ENCODE measurements around the gene F2RL1. TPM values are rescaled to one million over a fixed set of nuclear protein-coding genes. Genes with fewer than 3 reads are reported as not detected.

The F2RL1 gene
- total and polyA plus RNA-seq, 2 of the 13 experiments (the other 11 are each of a cell fraction or from before 2014, with no cell fraction given), result 9.9 to 23.0 TPM

DNA sequence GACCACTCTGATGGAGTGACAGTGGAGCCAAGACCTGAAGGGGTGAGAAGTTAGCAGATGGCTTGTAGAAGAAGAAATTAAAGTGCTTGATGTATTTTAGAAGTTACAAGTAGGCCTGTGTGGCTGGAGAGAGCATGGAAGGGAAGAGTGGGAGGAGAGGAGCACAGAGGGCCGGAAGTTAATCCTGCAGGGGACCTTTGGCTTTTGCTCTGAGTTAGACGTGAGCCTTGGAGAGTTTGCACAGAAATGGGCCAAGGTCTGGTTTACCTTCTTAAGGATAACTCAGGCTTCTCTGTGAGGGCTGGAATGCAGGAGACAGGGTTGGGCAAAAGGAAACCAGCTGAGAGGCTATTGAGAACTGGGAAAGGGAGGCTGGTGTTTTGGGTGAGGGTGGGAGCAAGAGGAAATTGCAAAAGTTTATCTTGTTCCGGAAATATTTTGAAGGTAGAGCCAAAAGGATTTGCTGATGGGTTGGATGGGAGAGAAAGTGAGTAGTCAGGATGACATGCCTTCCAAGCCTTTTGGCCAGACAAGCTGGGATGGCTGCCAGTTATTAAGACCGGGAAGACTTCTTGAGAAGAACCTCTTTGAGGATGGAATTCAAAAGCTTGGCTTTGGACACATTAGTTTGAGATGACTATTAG, 17.5 kb upstream of the F2RL1 start (continued):
- TF ChIP-seq, protein P1, sequence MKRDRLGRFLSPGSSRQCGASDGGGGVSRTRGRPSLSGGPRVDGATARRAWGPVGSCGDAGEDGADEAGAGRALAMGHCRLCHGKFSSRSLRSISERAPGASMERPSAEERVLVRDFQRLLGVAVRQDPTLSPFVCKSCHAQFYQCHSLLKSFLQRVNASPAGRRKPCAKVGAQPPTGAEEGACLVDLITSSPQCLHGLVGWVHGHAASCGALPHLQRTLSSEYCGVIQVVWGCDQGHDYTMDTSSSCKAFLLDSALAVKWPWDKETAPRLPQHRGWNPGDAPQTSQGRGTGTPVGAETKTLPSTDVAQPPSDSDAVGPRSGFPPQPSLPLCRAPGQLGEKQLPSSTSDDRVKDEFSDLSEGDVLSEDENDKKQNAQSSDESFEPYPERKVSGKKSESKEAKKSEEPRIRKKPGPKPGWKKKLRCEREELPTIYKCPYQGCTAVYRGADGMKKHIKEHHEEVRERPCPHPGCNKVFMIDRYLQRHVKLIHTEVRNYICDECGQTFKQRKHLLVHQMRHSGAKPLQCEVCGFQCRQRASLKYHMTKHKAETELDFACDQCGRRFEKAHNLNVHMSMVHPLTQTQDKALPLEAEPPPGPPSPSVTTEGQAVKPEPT (CRISPR knock-in tag; IDR thresholded peaks at IDR 0.05; ENCODE audit: low read depth), result no peak
- TF ChIP-seq CAMTA2 (CRISPR knock-in tag; IDR thresholded peaks at IDR 0.05; ENCODE audit: borderline replicate concordance), result no peak

DNA sequence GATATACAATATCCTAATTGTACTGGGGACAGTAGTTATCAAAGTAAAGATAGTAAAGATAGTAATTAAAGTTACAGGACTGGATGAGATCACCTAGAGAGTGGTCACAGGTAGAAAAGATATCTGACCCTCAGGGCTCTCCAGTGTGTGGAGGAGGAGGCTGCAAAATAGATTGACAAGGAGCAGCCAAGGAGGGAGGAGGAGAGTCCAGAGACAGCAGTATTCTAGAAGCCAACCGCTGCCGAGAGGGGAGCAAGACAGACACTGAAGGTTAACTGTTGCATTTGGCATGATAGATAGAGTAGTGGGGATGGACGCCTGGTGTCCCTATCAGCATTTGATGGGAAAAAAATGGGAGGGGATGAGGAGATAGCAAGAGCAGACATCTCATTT, 17.0 kb upstream of the F2RL1 start:
- intact Hi-C loops (cut with micrococcal nuclease; ENCODE audit: unreplicated experiment) (no loop called here), in situ Hi-C loops (cut with HindIII; ENCODE audit: extremely low pct_ligation_motif_present, low pct_unique_long_range_greater_than_20kb) (no loop called here)
- Histone ChIP-seq H3K27me3 (ENCODE audit: control insufficient read depth in 1 of 2, insufficient read depth in 2 of 2, low read length in 2 of 2) (no peaks in the 10 kb centered on the region), H3K9me3 (ENCODE audit: low read length) (no peaks in the 10 kb centered on the region), H2AFZ (ENCODE audit: low read length) (no peak overlapping the region), H3K79me2 (ENCODE audit: insufficient read depth, low read length) (no peaks in the 10 kb centered on the region), H3K36me3 (replicated peaks in 1 of 2; ENCODE audit: control insufficient read depth in 1 of 2, insufficient read depth in 2 of 2, low read length in 2 of 2) (no peaks in the 10 kb centered on the region), H3K27ac (ENCODE audit: extremely low read length, insufficient read depth, low read length) (no peak overlapping the region), H3K4me2 (ENCODE audit: low read depth, low read length) (no peak overlapping the region), H4K20me1 (ENCODE audit: insufficient read depth, low read length) (no peaks in the 10 kb centered on the region), H3K9ac (ENCODE audit: insufficient read depth, low read depth, low read length) (no peak overlapping the region), H3K4me1 (ENCODE audit: insufficient read depth, low read length) (peaks cover 24% of the 10 kb centered on the region), H3K4me3 (replicated peaks in 1 of 3; ENCODE audit: insufficient read depth in 1 of 3, low read depth in 2 of 3, low read length in 3 of 3) (no peak overlapping the region)
- WGBS (ENCODE audit: low lambda C conversion rate), result 84% methylated on average over 3 of the region's 3 CpGs
- DNase-seq (ENCODE audit: low spot score) (no peak), ATAC-seq (no peak), FAIRE-seq (no peak)
- ChIA-PET POLR2A (interaction anchor here (1.1 kb wide), 1 partner anchor 11 kb away, joined by 3 read pairs; no protein-coding TSS in a partner anchor), CTCF (ENCODE audit: low intra/inter-chr PET ratio, low total read pairs) (no interaction called here)
- no TSS peak for BruUV-seq (replicated peaks)
- TF ChIP-seq KDM1A (CRISPR knock-in tag; IDR thresholded peaks at IDR 0.05) (no peak), ZSCAN22 (CRISPR knock-in tag; IDR thresholded peaks at IDR 0.05) (no peak), ZEB1 (IDR thresholded peaks at IDR 0.05; ENCODE audit: insufficient replicate concordance, low read depth) (no peak), ZNF891 (CRISPR knock-in tag; IDR thresholded peaks at IDR 0.05) (no peak), BRD4 (CRISPR knock-in tag; IDR thresholded peaks at IDR 0.05) (no peak), ZNF678 (CRISPR knock-in tag; IDR thresholded peaks at IDR 0.05) (no peak), ZNF766 (CRISPR knock-in tag; IDR thresholded peaks at IDR 0.05; ENCODE audit: borderline replicate concordance) (no peak)
- TF ChIP-seq, protein P2, sequence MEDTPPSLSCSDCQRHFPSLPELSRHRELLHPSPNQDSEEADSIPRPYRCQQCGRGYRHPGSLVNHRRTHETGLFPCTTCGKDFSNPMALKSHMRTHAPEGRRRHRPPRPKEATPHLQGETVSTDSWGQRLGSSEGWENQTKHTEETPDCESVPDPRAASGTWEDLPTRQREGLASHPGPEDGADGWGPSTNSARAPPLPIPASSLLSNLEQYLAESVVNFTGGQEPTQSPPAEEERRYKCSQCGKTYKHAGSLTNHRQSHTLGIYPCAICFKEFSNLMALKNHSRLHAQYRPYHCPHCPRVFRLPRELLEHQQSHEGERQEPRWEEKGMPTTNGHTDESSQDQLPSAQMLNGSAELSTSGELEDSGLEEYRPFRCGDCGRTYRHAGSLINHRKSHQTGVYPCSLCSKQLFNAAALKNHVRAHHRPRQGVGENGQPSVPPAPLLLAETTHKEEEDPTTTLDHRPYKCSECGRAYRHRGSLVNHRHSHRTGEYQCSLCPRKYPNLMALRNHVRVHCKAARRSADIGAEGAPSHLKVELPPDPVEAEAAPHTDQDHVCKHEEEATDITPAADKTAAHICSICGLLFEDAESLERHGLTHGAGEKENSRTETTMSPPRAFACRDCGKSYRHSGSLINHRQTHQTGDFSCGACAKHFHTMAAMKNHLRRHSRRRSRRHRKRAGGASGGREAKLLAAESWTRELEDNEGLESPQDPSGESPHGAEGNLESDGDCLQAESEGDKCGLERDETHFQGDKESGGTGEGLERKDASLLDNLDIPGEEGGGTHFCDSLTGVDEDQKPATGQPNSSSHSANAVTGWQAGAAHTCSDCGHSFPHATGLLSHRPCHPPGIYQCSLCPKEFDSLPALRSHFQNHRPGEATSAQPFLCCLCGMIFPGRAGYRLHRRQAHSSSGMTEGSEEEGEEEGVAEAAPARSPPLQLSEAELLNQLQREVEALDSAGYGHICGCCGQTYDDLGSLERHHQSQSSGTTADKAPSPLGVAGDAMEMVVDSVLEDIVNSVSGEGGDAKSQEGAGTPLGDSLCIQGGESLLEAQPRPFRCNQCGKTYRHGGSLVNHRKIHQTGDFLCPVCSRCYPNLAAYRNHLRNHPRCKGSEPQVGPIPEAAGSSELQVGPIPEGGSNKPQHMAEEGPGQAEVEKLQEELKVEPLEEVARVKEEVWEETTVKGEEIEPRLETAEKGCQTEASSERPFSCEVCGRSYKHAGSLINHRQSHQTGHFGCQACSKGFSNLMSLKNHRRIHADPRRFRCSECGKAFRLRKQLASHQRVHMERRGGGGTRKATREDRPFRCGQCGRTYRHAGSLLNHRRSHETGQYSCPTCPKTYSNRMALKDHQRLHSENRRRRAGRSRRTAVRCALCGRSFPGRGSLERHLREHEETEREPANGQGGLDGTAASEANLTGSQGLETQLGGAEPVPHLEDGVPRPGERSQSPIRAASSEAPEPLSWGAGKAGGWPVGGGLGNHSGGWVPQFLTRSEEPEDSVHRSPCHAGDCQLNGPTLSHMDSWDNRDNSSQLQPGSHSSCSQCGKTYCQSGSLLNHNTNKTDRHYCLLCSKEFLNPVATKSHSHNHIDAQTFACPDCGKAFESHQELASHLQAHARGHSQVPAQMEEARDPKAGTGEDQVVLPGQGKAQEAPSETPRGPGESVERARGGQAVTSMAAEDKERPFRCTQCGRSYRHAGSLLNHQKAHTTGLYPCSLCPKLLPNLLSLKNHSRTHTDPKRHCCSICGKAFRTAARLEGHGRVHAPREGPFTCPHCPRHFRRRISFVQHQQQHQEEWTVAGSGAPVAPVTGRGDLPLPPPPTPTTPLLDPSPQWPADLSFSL (CRISPR knock-in tag; IDR thresholded peaks at IDR 0.05), result no peak
- TF ChIP-seq, protein P3, sequence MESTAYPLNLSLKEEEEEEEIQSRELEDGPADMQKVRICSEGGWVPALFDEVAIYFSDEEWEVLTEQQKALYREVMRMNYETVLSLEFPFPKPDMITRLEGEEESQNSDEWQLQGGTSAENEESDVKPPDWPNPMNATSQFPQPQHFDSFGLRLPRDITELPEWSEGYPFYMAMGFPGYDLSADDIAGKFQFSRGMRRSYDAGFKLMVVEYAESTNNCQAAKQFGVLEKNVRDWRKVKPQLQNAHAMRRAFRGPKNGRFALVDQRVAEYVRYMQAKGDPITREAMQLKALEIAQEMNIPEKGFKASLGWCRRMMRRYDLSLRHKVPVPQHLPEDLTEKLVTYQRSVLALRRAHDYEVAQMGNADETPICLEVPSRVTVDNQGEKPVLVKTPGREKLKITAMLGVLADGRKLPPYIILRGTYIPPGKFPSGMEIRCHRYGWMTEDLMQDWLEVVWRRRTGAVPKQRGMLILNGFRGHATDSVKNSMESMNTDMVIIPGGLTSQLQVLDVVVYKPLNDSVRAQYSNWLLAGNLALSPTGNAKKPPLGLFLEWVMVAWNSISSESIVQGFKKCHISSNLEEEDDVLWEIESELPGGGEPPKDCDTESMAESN (CRISPR knock-in tag; conservative IDR thresholded peaks at IDR 0.05), result no peak
- TF ChIP-seq, protein P4, sequence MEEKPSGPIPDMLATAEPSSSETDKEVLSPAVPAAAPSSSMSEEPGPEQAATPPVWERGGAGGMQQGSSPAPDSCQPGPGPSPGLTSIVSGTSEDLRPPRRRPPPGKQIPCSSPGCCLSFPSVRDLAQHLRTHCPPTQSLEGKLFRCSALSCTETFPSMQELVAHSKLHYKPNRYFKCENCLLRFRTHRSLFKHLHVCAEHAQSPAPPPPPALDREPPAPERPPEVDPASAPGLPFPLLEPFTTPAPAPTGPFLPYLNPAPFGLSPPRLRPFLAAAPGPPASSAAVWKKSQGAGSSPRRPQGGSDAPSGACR (CRISPR knock-in tag; IDR thresholded peaks at IDR 0.05), result no peak

Data from HepG2 (cell line).